NCI-H1105 (cell line): Measurements from ENCODE around the gene GPR37.

Source experiments
- DNase-seq: peaks from one replicate; lab custom pipeline; 2025; lab: John Stamatoyannopoulos, UW

The GPR37 gene

DNA sequence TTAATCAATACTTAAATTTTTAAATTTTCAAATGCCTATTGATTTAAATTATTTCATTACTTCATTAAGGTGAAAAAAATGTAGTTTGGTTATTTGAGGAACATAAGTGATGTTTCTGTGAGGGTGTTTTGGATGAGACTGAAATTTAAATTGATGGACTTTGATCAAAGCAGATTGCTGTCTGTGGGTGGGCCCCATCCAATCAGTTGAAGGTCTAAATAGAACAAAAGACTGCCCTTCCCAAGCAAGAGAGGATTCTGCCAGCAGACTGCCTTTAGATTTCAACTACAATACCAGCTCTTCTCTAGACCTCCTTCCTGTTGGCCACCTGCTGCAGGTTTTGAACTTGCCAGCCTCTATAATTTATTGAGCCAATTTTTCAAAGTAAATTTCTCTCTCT, 14.5 kb upstream of the GPR37 start:
- DNase-seq: no peak

DNA sequence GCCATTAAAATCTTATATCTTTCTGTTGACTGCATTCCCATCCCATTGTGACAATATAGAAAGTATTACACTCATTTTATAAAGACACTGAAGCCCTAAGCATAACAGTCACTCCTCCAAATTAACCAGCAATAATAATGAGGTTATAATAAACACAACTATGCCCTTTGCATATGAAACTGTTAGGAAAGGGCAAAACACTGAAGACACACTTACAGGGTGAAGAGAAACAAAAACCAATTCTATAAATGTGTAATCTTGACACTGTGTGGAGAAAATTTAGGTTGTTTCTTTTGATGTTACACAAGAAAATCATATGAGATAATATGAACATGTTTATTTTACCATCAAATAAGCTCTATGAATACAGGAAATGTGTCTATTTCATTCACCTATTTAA, 14.0 kb upstream of the GPR37 start:
- no peak for DNase-seq

DNA sequence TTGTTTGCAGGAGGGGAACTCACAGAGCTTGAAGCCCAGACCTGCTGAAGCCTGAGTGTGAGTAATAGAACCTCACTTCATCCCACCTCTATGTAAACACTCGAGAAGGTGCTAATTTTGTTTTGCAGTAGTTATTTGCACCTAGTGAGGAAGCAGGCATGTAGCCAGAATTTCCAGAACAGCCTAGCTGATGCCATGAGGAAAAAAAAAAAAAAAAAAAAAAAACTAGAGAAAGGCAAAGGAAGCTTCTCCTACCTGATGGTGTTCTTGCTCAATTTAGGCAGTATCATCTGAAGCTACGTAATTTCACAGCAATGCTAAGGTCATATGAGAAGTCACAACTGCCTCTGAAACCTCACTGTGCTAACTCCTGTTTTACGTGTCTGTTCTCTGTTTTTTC, 13.6 kb upstream of the GPR37 start:
- peak; percentile 89 for DNase-seq

DNA sequence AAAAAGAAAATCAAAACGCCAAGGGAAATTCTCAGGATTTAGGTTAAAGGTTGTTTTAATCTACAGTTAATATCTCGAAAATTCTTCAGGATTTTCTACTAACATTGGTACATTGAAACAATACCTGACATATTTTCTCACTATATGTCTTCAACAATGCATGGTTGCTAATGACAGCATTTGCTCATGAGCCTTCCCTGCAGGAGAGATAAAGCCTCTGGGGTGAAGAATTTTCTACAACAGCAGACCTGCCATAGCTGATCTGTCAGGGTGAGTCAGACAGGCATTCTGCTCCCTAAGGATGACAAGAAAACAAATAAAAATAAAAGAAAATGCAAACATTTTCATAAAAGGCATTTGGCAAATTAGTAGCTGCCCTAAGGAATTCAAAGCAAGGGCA, 11.7 kb upstream of the GPR37 start:
- no peak for DNase-seq

- no peak for DNase-seq
Measured at GRCh38 chr7:124776153-124776552, 10.6 kb upstream of the GPR37 start.

GRCh38 chr7:124775422-124775821, 9.8 kb upstream of the GPR37 start:
- DNase-seq: no peak

DNA sequence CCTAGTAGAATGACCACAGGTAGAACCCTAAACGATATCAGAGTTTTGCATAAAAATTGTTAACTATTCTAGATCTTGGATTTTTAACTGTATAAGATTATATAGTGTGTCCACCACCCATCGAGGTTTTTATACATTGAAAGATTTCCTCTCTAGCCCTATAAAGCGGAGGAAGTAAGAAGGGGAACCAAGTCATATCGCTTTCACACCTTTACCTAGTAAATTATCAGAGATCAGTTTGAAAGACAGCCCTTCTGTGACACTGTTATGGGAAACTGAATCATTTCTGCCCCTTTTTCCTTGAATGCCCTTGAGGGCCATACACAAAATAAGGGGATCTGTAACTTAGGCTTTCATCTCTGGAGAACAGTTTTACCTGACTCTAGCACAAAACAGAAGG, 8.3 kb upstream of the GPR37 start:
- no peak for DNase-seq

- DNase-seq: no peak
Measured at GRCh38 chr7:124773339-124773738, 7.7 kb upstream of the GPR37 start.

- DNase-seq: no peak
Measured at GRCh38 chr7:124769136-124769535, 3.5 kb upstream of the GPR37 start.

DNA sequence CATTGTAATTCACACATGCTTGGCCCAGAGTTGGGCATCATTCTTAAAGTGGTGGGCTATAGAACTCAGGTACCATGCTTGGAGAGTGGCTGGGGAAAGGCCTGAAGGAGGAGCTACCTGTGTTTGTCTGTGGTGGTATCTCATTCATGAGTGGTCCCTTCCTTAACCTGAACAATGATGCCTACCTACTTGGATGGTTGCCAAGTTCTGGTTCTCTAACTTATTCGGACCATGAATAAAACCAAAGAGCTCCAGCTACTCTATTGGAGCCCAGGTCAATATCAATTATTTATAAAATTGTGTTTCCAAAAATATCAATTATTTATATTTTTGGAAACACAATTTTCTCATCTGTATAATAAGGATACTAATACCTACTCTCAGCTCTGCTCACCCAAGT, 2.9 kb upstream of the GPR37 start:
- no peak for DNase-seq

GRCh38 chr7:124764847-124765400, 668 bp downstream of the GPR37 start:
- DNase-seq: peak; percentile 13

- no peak for DNase-seq
Measured at GRCh38 chr7:124764051-124764846, 1.3 kb downstream of the GPR37 start.

DNA sequence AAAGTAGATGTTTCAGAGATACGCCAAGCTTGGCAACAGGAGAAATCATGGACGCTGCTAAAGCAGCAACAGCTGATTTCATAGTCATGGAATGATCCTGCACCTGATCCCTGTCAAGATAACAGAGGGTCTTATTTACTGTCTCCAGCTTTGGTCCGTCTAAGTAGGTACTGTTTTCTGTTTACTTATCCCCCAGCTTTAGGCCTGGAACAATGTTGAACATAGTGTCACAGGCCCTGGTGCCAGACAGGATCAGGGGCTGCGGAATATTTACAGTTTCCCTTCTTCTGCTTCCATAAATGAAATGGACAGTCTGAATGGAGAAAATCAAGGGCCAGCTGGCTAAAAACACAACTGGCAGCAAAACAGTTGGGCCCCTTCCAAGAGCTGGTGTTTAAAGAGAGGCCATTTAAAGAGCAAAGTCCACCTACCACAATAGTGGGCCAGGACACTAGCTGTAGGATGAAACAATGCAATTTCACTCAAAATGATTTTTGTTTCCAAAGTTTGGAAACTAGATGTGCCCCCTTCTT, 2.9 kb downstream of the GPR37 start:
- DNase-seq: no peak

DNA sequence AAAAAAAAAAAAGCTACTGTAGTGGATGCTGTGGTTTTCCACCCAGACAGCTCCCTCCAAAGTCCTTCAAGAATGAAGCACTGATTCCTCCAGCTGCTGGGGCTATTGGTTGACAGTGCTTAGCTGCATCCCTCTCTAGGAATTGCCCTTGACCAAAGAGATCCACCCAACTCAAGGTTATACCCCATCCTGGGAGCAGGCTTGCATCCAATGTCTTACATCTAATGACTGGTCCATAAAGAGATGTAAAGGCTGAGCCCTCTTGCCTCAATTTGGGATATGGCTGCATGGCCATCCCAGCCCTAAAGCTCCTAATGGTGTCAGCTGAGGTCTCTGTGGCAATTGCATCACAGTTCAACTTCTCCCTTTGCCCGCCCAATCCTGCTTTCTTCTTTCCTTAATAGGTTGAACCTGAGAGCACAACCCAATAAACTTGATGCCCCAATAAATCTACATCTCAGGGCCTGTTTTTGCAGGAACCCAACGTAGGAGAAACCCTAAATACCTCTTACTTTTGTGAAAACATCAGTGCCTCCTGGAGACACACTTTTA, 4.4 kb downstream of the GPR37 start:
- no peak for DNase-seq

GRCh38 chr7:124758327-124758726, 7.3 kb downstream of the GPR37 start:
- DNase-seq: no peak

- DNase-seq: no peak
Measured at GRCh38 chr7:124754576-124755268, 10.9 kb downstream of the GPR37 start.

- no peak for DNase-seq
Measured at GRCh38 chr7:124752310-124752709, 13.3 kb downstream of the GPR37 start.

- DNase-seq: no peak
Measured at GRCh38 chr7:124751027-124751426, 14.6 kb downstream of the GPR37 start.

- no peak for DNase-seq
Measured at GRCh38 chr7:124747072-124747471, 18.5 kb downstream of the GPR37 start.

- DNase-seq: no peak
Measured at GRCh38 chr7:124738639-124739038, 27.0 kb downstream of the GPR37 start.

GRCh38 chr7:124737760-124738300, 27.8 kb downstream of the GPR37 start:
- DNase-seq: no peak

DNA sequence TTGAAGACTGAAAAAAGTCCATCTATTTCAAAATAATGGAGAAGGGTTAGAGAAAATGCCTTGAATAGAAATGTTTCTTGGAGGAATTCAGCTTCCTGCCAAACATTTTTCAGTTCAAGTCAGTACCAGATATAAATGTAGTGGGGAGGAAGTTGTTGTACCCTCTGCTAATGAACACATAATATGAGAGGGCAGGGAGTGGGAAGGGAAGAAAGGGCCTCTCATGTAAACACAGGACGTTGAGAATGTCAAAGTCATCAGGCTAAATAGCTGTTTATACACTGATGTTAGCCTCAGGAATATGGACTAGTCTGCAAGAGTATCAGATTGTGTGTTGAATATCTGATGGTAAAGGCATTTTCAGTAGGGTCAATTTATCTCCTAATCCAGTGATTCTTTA, 37.0 kb downstream of the GPR37 start:
- no peak for DNase-seq
